GM19023 (cell line): ENCODE measurements around the gene NUP205.

ENCODE experiments used
- ATAC-seq: cut with Tn5 transposase; IDR thresholded peaks from one replicate; pipeline ENCODE4 v1.9.1; 2021; ENCODE audit warnings: mild to moderate bottlenecking, moderate library complexity; ENCODE audit not compliant: unreplicated experiment

Gene NUP205

DNA sequence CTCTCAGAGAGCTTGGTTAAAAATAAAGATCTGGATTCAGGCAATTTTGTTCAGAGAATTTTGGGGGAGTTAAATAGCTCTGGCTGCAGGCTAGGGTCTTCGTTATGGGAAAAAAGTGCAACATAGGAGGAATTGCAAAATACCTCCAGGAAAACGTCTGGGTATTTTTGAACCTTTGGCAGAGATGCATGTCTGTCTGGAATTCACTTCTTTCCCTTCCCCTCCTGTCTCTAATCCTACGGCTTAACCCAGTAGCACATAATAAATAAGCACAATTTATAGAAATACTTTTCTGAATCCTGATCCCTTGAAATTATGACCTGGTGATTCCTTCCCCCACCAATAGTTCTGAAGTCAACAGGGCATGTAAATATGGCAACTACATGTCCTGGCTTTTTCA is 19.3 kb upstream of the NUP205 start:
- no peak for ATAC-seq

DNA sequence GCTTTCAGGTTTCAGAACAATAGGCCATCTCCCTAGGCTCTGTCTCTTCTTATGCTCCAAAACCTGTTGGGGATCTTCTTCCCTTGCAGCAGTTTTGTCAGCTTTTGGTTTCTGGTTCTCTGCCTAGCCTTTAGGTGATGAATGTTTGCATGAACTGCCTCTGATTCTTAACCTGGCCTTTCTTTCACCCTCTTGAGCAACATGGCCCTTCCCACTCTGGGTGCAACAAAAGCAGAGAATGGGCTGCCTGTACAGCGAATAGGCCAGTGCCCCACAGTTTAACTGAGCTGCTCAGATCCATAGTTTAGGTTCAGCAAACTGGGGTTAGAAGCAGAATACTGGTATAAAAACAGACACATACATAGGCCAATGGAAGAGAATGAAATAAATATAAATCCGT is 18.1 kb upstream of the NUP205 start:
- ATAC-seq: no peak

DNA sequence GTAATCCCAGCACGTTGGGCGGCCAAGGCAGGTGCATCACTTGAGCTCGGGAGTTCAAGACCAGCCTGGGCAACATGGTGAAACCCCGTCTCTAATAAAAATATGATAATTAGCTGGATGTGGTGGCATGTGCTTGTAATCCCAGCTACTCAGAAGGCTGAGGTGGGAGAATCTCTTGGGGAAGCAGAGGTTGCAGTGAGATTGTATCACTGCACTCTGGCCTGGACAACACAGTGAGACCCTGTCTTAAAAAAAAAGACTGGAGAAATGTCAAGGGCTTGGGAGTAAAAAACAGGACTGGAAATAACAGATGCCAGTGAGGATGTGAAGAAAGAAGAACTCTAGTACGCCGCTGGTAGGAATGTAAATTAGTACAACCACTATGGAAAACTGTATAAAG is 16.7 kb upstream of the NUP205 start:
- ATAC-seq: no peak

DNA sequence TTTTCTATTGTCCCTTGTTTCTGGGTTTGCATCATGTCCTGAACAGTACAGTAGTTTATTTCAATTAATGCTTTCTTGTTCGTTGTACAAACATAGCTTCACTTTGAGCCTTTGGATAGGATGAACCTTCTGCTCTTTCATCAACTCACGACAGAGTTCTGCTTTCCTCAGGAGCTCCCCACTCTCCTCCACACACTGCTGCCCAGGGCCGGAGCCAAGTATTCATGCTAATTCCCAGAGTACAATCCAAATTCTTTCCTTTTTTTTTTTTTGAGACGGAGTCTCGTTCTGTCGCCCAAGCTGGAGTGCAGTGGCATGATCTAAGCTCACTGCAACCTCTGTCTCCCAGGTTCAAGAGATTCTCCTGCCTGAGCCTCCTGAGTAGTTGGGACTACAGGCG is 7.5 kb upstream of the NUP205 start:
- no peak for ATAC-seq

DNA sequence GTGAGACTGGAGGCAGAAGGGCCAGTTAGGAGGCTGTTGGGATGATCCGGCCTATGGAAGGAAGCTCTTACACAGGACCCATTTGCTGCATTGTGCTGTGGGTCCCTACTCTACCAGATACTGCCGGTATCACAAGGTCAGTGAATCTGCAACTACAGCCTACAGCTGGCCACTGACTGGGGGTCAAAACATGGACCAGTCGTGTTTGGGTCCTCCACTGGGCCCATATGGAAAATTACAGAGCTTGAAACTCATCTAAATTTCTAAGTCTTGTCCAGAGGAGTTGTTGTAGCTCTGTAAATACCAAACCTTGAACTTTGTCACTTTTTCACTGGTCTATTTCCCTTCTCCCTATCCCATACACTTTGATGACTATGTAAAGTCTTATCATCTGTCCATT is 5.6 kb upstream of the NUP205 start:
- no peak for ATAC-seq

DNA sequence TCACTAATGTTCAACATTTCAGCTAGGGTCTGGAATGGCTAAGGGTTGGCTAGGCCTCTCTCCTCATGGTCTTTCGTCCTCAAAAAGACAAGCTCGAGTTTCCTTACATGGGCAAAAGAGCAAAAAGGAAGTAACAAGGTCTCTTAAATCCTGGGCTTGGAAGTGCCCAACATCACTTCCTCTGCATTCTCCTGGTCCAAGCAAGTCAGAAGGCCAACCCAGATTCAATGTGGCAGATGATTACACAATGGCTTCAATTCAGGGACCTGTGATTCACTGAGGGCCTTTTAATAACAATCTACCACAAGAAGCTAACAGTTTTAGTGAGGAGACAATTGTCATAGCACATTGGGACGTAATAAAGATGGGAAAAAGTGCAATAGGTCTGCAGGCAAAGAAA is 4.4 kb upstream of the NUP205 start:
- no peak for ATAC-seq

DNA sequence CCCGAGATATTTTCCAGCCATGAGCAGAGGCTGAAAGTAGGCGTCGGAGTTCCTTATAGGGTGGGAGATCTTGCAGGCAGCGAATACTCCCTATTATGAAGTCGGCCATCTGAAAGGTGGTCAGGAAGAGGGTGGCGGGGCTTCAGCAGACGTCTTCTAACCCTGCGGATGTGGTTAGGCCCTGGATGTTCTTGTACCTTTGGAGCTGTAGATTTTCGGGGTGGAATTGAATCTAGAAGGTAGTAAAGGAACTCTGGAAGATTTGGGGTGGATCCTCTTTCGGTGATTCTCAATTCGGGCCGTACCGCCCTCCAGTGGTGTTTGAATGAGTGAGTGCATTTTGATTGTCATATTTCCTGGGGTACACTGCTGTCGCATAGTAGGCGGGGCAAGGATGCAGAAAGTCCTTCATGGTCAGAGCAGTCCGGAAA is 635 bp downstream of the NUP205 start:
- ATAC-seq: peak; percentile 50

DNA sequence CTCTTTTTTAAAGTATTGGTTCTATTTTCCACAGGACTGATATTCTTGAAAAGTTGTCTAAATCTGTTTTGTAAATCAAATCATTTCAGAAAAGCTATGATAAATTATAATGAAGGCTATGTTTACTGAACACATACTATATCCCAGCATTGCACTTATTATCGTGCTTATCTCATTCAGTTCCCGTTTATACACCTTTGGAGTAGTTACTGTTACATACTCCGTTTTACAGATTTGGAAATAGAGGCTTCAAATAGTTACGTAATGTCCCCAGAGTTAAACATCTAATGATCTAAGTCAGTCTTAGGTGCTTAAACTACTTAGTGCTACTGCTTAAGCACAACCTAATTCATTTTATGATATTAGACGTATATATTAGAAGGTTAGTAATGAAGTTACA is 1.2 kb downstream of the NUP205 start:
- no peak for ATAC-seq

DNA sequence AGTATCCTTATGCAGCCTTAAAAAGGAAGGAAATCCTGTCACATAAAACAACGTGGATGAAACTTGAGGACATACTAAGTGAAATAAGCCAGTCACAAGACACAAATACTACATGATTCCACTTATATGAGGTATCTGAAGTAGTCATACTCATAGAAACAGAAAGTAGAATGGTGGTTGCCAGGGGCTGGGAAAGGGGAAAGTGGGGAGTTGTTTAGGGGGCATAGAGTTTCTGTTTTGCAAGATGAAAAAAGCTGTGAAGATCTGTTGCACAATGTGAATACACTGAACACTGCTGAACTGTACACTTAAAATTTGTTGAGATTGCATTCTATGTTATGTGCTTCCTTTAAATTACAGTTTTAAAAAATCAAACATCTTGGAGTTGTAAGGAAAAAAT is 2.9 kb downstream of the NUP205 start:
- ATAC-seq: no peak

DNA sequence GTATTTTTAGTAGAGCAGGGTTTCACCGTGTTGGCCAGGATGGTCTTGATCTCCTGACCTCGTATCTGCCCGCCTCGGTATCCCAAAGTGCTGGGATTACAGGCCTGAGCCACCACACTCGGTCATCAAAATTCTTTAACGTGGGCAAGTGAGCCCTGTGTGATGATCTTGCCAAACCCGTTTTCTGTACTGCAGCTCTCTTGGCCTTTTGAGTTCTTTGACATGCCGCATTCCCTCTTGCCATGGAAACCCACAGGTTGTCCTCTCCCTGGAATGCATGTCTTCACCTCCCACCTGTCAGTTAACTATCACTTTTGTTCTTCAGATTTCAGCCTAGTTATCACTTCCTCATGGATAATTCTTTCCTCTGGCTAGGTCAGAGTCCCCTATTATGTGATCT is 5.0 kb downstream of the NUP205 start:
- ATAC-seq: no peak

DNA sequence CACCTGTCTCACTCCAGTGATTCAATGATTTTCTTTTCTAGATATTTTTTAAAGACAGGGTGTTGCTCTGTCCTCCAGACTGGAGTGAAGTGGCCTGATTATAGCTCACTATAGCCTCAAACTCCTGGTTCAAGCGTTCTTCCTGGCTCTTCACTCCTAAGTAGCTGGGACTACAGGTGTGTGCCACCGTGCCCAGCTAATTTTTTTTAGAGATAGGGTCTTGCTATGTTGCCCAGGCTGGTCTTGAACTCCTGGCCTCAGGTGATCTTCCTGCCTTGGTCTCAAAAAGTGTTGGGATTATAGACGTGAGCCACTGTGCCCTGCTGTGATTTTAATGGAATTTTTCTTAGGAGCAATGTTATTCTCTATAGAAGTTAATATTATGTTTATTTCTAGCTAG is 14.1 kb downstream of the NUP205 start:
- ATAC-seq: no peak

DNA sequence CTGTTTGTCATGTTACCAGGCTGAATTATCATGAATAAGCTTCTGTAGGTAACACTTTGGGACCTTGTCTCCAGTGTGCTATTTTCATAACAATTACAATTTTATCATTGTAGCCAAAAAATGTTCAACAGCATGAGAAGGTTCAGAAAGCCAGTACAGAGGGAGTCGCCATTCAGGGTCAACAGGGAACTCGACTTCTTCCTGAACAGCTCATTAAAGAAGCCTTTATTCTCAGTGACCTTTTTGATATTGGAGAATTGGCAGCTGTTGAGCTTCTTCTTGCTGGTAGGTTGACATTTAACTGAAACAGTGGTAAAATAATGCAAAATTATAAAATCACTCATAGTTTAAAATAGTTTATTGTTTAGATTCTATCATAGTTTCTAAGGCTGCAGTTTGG is 15.8 kb downstream of the NUP205 start:
- ATAC-seq: no peak

DNA sequence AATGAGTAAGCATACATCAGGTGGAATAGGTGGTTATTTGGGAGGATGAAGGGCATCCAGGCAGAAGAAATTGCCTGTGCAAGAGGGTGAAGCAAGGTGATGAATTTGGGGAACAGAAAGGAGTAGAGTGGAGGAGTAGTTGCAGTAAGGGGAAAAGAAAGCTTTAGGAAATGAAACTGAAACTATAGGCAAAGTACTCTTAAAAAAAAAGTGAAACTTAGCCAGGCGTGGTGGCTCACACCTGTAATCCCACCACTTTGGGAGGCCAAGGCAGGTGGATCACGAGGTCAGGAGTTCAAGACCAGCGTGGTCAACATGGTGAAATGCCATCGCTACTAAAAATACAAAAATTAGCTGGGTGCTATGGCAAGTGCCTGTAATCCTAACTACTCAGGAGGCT is 17.6 kb downstream of the NUP205 start:
- ATAC-seq: no peak

DNA sequence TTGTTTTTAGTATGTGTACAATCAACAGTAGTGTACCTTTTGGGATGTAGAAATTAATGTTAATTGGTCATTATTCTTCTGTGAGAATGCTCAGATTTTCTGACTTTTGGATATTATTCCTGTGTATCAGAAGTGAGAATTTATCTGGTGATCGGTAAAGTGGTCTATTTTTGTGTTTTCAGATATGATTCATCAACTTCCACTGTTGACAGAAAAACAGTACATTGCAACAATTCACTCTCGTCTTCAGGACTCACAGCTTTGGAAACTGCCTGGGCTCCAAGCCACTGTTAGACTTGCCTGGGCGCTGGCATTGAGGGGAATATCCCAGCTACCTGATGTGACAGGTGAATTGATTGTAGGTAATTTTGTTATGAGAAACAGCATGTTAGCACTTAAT is 20.9 kb downstream of the NUP205 start:
- ATAC-seq: no peak

DNA sequence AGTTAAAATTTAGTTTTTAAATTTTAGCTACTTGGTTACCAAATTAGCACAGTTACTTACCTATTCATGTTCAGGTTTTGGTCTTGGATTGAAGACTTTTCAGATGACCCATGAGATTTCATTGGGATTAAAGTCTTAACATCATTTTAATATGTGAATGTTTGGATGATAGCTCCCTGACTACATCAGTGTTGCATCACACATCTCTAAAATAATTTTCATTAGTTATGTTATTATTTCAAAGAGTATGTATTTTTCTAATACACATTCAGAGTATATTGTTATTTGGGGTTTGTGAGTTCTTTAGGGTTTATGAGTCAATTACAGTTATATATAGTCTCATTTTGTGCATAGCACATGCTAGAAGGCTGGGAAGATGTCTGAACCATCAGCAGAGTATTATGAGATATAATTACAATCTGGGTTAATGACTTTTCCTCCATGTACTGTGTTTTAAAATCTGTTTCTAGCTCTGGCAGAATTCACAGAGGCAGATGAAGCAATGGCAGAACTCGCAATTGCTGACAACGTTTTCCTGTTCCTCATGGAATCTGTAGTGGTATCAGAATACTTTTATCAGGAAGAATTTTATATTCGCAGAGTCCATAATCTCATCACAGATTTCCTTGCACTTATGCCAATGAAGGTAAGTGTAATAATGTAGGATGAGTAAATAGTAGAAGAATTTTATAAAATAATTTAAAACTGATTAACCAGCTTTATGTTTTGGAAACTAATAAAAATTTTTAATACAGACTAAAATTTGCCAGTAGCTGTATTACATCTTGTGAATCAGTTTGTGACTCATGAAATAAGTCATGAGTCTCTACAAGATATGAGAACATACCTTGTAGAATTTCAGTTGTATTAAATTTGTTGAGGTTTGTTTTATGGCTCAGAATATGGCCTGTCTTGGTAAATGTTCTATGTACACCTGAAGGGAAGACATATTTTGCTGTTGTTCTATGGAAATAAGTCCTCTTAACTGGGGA is 26.9 kb downstream of the NUP205 start:
- no peak for ATAC-seq

DNA sequence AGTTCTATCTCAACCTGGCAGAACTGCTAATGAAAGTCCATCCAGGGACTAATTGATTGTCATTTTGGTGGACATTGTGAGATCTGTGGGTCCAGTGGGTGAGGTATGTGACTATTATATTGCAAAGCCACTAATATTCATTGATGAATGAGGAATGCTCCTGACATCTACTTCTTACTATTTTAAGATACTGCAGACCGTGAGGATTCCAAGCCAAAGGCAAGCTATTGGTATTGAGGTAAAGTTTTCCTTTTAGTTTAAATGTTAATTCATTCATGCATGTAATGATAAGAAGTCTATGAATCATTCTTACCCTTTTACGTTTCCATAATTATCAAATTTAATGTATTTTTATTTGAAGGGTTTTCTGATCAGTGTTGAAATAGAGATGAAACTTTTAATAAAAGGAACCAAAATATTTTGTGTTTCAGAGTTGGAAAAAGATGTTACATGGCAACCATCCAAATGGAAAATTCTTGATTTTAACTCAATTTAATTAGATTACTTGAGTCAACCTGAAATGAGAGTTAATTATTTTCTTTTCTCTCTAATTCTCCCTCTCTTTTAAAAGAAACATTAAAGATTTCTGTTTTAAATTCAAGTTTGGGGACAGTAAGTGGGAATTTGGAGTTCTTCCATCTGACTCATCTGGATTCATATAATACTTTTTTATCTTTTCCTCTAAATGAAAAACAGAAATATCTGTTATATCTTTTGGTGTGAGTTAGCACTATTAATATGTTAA is 39.6 kb downstream of the NUP205 start:
- no peak for ATAC-seq

DNA sequence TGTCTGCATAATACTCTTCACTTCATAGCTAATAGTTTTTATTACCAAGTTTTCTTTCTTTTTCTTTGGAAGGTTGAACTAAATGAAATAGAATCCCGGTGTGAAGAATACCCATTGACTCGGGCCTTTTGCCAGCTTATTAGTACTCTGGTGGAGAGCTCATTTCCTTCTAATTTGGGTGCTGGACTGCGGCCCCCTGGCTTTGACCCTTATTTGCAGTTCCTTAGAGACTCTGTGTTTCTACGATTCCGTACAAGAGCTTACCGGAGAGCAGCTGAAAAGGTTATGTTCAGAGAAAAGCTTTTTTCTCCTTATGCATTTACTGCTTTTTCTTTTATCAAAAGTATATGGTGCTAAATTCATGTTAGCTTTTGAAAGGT is 40.2 kb downstream of the NUP205 start:
- no peak for ATAC-seq

DNA sequence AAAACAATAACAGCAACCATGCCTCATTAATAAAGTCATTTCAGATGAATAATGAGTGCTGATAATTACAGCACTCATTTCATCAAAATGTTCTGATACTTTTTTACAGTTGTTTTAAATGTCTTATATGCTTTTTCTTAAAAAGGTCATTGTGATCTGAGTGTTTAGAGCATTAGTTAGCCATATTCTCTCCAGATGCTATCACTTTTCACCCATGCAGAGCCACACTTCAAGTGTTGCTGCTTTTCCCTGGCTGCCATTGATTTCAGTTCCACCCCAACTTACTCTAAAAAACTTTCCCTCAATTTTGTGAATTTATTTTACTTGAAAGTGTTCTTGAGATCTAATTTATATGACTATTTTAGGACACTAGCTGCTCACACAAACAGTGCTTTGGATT is 41.8 kb downstream of the NUP205 start:
- no peak for ATAC-seq

DNA sequence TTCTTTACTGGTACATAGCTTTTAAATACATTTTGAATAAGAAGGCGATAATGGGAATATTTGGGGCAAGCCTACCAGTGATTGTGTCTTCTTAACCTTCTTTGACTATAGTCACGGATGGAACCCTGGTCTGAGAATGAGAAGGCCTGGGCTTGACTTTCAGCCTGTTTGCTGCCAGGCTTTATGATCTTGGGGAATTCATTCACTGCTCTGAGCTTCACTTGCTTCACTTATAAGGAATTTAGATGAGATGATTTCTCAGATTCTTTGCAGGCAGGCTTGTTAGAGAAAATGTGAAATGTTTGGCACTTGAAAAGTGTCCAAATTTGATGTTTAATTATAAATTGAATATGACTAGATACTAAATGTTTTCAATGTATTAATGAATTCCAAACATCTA is 42.5 kb downstream of the NUP205 start:
- no peak for ATAC-seq

DNA sequence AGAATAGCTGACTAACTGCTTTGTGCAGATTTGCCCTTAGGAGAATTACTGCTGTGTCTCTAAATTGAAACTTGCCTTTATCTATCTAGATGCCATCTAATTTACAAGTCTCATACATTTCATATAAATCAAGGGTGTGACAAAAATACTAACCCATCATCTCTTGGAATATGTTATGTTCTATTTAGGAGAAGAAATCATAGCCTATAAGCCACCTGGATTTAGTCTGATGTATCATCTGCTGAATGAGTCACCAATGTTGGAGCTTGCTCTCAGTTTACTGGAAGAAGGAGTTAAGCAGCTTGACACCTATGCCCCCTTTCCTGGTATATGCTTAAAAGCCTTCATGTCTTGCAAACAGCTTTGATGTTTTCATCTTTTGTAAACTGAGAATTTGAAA is 43.5 kb downstream of the NUP205 start:
- no peak for ATAC-seq

DNA sequence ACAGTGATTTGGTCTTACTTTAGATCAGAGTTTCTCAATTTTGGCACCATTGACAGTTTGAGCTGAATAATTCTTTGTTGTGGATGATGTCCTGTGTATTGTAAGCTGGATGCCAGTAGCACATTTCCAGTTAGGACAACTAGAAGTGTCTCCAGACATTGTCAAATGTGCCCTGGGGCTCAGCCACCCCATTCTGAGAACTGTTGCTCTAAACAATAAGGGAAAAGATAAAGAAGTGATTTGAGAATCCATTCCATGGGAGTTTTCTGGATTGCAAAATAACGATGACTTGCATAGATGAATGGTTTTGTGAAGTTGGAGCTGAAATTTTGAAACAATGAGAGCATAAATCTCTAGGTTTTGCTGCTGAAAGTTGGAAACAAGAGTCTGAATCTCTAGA is 44.6 kb downstream of the NUP205 start:
- no peak for ATAC-seq

DNA sequence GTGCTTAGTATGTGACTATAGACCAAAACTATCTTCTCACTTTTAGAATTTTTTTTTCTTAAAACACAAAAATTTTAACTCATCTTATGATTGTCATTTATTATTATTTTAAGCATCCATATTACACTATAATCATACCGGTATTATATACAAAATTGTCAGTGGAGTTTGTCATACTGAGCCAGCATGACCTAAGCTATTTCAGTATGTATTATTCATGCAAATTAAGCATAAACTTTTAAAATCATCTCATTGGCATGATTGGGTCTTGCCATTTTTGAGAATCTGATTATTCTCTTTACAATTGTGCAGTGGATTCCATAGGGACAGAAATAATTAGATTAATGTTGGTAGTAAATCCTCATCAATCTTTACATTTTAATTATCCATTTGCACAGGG is 58.4 kb downstream of the NUP205 start:
- ATAC-seq: no peak
